Glutamatergic neuron (in vitro differentiated cells): ENCODE measurements around the gene PIH1D1. TPM values are rescaled to one million over a fixed set of nuclear protein-coding genes. Genes with fewer than 3 reads are reported as not detected.
"Not testable (repeated sequence)": the region's sequence is repeated elsewhere in the genome, so short reads cannot be mapped to it uniquely, and the experiment has no call there.

ENCODE experiments used
- DNase-seq: peaks from one replicate; pipeline ENCODE4 v3.0.0; 2022
- H3K27ac Mint-ChIP-seq: one replicate; pipeline ENCODE4 v1.8.0; 2020; ENCODE audit warnings: mild to moderate bottlenecking, mixed read lengths, inconsistent platforms; ENCODE audit not compliant: unreplicated experiment
- H3K27me3 Mint-ChIP-seq: one replicate; pipeline ENCODE4 v1.8.0; 2020; ENCODE audit warnings: mild to moderate bottlenecking, moderate library complexity, mixed read lengths, inconsistent platforms; ENCODE audit not compliant: unreplicated experiment
- H3K36me3 Mint-ChIP-seq: one replicate; pipeline ENCODE4 v1.8.0; 2020; ENCODE audit warnings: mild to moderate bottlenecking, mixed read lengths, inconsistent platforms; ENCODE audit not compliant: unreplicated experiment
- H3K4me1 Mint-ChIP-seq: one replicate; pipeline ENCODE4 v1.8.0; 2020; ENCODE audit warnings: mild to moderate bottlenecking, low read depth, mixed read lengths, inconsistent platforms; ENCODE audit not compliant: unreplicated experiment
- H3K4me3 Mint-ChIP-seq: one replicate; pipeline ENCODE4 v1.8.0; 2020; ENCODE audit warnings: mild to moderate bottlenecking, mixed read lengths, inconsistent platforms; ENCODE audit not compliant: unreplicated experiment
- H3K9me3 Mint-ChIP-seq: one replicate; pipeline ENCODE4 v1.8.0; 2020; ENCODE audit warnings: mild to moderate bottlenecking, moderate library complexity, mixed read lengths, inconsistent platforms; ENCODE audit not compliant: unreplicated experiment
- CTCF ChIP-seq: fragments of 200-600 bp; sonication (generic); IDR thresholded peaks from one replicate; pipeline ENCODE4 v1.5.0; 2021; ENCODE audit not compliant: partially characterized antibody, unreplicated experiment
- total RNA-seq: library from RNA; stranded (reverse); fragmentation: NEBNext Ultra II Directional; extraction: Animal tissue kit (Norgen Biotek cat#: 25700); gene quantifications from one replicate; pipeline ENCODE4 v1.2.1, GENCODE V29; 2021; ENCODE audit not compliant: unreplicated experiment

Gene PIH1D1
- total RNA-seq, 1 donor from 2014 or later = 104 TPM

DNA sequence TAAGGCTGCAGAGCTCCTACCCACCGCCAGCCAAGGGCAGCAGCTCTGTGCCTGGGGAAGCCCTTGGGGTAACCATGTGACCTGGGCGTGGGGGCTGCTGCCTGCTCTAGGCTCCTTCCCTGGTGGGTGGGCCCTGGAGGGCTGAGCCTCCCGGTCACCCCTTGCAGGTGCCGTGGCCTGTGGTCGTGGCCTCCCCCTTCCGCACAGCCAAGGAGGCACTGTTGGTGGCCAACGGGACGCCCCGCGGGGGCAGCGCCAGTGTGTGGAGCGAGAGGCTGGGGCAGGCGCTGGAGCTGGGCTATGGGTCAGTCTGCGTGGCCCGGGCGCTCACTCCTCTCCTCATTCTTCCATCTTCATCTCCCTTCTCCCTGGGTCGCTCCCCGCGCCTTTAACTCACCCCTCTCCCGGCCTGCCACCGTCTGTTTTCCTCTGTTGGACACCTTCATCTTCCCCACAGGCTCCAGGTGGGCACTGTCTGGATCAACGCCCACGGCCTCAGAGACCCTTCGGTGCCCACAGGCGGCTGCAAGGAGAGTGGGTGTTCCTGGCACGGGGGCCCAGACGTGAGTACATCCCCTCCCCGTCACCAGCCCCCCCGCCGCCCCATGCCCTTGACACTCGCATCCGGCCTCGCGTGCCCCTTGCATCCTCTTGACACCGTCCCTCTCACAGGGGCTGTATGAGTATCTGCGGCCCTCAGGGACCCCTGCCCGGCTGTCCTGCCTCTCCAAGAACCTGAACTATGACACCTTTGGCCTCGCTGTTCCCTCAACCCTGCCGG, 12.5 kb upstream of the PIH1D1 start:
- Mint-ChIP-seq H3K27me3 (peaks cover 2% of the 10 kb centered on the region), H3K27ac (no peak overlapping the region), H3K36me3 (no peaks in the 10 kb centered on the region), H3K4me1 (peaks cover 5% of the 10 kb centered on the region), H3K4me3 (no peak overlapping the region), H3K9me3 (peaks cover 2% of the 10 kb centered on the region)
- no peak for DNase-seq
- TF ChIP-seq CTCF = no peak

DNA sequence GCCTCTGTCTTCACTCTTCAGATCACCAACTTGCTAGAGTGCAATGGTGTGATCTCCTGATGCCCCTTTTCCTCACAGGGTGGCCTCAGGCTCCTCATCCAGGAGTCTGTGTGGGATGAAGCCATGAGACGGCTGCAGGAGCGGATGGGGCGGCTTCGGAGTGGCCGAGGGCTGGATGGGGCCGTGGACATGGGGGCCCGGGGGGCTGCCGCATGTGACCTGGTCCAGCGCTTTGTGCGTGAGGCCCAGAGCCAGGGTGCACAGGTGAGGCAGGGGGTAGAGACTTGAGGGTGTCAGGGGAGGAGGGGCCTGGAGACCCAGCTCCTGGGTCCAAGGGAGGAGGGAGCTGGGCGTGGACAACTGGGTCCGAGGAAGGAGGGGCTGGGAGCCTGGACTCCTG, 10.9 kb upstream of the PIH1D1 start:
- no peaks in the 10 kb centered on the region for H3K4me1 Mint-ChIP-seq
- no peaks in the 10 kb centered on the region for H3K36me3 Mint-ChIP-seq
- TF ChIP-seq CTCF = no peak
- H3K9me3 Mint-ChIP-seq = peaks cover 2% of the 10 kb centered on the region
- no peaks in the 10 kb centered on the region for H3K27me3 Mint-ChIP-seq
- no peak for DNase-seq
- no peak overlapping the region for H3K4me3 Mint-ChIP-seq
- peak overlapping the region; percentile 52 for H3K27ac Mint-ChIP-seq

DNA sequence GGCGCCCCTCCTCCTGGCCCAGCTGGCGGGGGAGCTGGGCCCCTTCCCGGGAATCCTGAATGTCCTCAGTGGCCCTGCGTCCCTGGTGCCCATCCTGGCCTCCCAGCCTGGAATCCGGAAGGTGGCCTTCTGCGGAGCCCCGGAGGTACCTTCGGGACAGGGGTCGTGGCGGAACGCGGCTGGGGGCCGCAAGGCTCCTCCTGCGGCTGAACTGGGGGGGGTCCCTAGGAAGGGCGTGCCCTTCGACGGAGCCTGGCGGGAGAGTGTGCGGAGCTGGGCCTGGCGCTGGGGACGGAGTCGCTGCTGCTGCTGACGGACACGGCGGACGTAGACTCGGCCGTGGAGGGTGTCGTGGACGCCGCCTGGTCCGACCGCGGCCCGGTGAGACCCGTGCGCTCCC, 10.0 kb upstream of the PIH1D1 start:
- H3K27me3 Mint-ChIP-seq = no peaks in the 10 kb centered on the region
- no peak for DNase-seq
- no peaks in the 10 kb centered on the region for H3K36me3 Mint-ChIP-seq
- TF ChIP-seq CTCF = no peak
- no peak overlapping the region for H3K27ac Mint-ChIP-seq
- no peaks in the 10 kb centered on the region for H3K4me1 Mint-ChIP-seq
- peaks cover 2% of the 10 kb centered on the region for H3K9me3 Mint-ChIP-seq
- no peak overlapping the region for H3K4me3 Mint-ChIP-seq

DNA sequence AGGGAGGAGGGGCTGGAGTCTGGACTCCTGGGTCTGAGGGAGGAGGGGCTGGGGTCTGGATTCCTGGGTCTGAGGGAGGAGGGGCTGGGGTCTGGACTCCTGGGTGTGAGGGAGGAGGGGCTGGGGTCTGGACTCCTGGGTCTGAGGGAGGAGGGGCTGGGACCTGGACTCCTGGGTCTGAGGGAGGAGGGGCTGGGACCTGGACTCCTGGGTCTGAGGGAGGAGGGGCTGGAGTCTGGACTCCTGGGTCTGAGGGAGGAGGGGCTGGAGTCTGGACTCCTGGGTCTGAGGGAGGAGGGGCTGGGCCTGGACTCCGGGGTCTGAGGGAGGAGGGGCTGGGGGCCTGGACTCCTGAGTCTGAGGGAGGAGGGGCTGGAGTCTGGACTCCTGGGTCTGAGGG, 9.5 kb upstream of the PIH1D1 start:
- H3K36me3 Mint-ChIP-seq, H3K27ac Mint-ChIP-seq, H3K27me3 Mint-ChIP-seq, DNase-seq, H3K4me3 Mint-ChIP-seq, H3K9me3 Mint-ChIP-seq, H3K4me1 Mint-ChIP-seq: not testable (repeated sequence)

GRCh38 chr19:49459388-49459787, 7.8 kb upstream of the PIH1D1 start:
- no peak overlapping the region for H3K4me3 Mint-ChIP-seq
- DNase-seq = no peak
- H3K4me1 Mint-ChIP-seq = peaks cover 2% of the 10 kb centered on the region
- H3K27ac Mint-ChIP-seq = no peak overlapping the region
- no peaks in the 10 kb centered on the region for H3K27me3 Mint-ChIP-seq
- TF ChIP-seq CTCF = no peak
- H3K36me3 Mint-ChIP-seq = no peaks in the 10 kb centered on the region
- H3K9me3 Mint-ChIP-seq = peaks cover 2% of the 10 kb centered on the region
